Dendritic cell treated with granulocyte-macrophage colony-stimulating factor and Interleukin-4, amounts not matched to agents 40 ng/mL and 50 ng/mL, for 4 days (primary cell): Measurements from ENCODE around the gene PM20D2.

ENCODE experiments used
- H3K27ac Mint-ChIP-seq: one replicate; pipeline ENCODE4 v1.8.0; 2022; ENCODE audit warnings: mild to moderate bottlenecking, mixed read lengths
- H3K27me3 Mint-ChIP-seq: one replicate; pipeline ENCODE4 v1.8.0; 2022; ENCODE audit warnings: mild to moderate bottlenecking, mixed read lengths
- H3K36me3 Mint-ChIP-seq: one replicate; pipeline ENCODE4 v1.8.0; 2022; ENCODE audit warnings: low read depth, mixed read lengths
- H3K4me1 Mint-ChIP-seq: one replicate; pipeline ENCODE4 v1.8.0; 2022; ENCODE audit warnings: low read depth, mixed read lengths
- H3K4me3 Mint-ChIP-seq: one replicate; pipeline ENCODE4 v1.8.0; 2022; ENCODE audit warnings: mild to moderate bottlenecking, moderate library complexity, mixed read lengths
- H3K9me3 Mint-ChIP-seq: one replicate; pipeline ENCODE4 v1.8.0; 2022; ENCODE audit warnings: mixed read lengths
- intact Hi-C: fragments of 100-400 bp; cut with micrococcal nuclease; formaldehyde crosslinking; loops from one replicate; pipeline ENCODE4 v1.15.0; 2022

The PM20D2 gene

GRCh38 chr6:89199579-89199978 is 53.7 kb downstream of the PM20D2 start:
- no peaks in the 10 kb centered on the region for H3K36me3 Mint-ChIP-seq
- no peaks in the 10 kb centered on the region for H3K27me3 Mint-ChIP-seq
- no peak overlapping the region for H3K27ac Mint-ChIP-seq
- no peaks in the 10 kb centered on the region for H3K4me1 Mint-ChIP-seq
- intact Hi-C loops = no loop called here
- no peak overlapping the region for H3K4me3 Mint-ChIP-seq
- H3K9me3 Mint-ChIP-seq = peaks cover 8% of the 10 kb centered on the region

GRCh38 chr6:89200706-89201215 is 54.9 kb downstream of the PM20D2 start:
- Mint-ChIP-seq H3K4me1 (peaks cover 6% of the 10 kb centered on the region), H3K9me3 (no peaks in the 10 kb centered on the region), H3K27ac (no peak overlapping the region), H3K27me3 (no peaks in the 10 kb centered on the region), H3K4me3 (no peak overlapping the region), H3K36me3 (no peaks in the 10 kb centered on the region)
- intact Hi-C loops = no loop called here

DNA sequence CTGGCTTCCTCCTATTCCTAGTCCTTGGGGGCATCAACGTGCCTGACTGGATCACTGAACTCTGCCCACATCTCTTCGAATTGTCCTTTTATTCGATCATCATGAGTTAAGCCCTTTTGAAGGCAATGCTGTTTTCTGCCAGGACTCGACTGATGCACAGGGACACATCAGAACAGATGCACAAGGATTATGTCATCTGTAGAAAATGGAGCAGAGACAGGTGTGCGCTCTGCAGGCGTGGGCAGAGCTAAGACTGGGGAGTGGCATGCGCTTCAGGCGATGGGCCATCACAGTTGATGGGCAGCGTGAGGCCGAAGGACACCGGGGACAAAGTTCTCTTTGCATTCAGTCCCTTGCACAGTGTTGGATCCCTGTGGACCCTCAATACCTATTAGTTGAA is 58.2 kb downstream of the PM20D2 start:
- no peaks in the 10 kb centered on the region for H3K27me3 Mint-ChIP-seq
- no peaks in the 10 kb centered on the region for H3K36me3 Mint-ChIP-seq
- no peak overlapping the region for H3K27ac Mint-ChIP-seq
- intact Hi-C loops = no loop called here
- H3K9me3 Mint-ChIP-seq = no peaks in the 10 kb centered on the region
- H3K4me3 Mint-ChIP-seq = no peak overlapping the region
- peaks cover 13% of the 10 kb centered on the region for H3K4me1 Mint-ChIP-seq

GRCh38 chr6:89205819-89206218 is 60.0 kb downstream of the PM20D2 start:
- Mint-ChIP-seq H3K27ac (no peak overlapping the region), H3K27me3 (no peaks in the 10 kb centered on the region), H3K36me3 (no peaks in the 10 kb centered on the region), H3K9me3 (no peaks in the 10 kb centered on the region), H3K4me3 (no peak overlapping the region), H3K4me1 (peaks cover 13% of the 10 kb centered on the region)
- intact Hi-C loops = no loop called here

GRCh38 chr6:89208551-89208950 is 62.7 kb downstream of the PM20D2 start:
- Mint-ChIP-seq H3K27ac (no peak overlapping the region), H3K36me3 (no peaks in the 10 kb centered on the region), H3K27me3 (no peaks in the 10 kb centered on the region), H3K4me1 (peaks cover 13% of the 10 kb centered on the region), H3K4me3 (no peak overlapping the region), H3K9me3 (no peaks in the 10 kb centered on the region)
- intact Hi-C loops = no loop called here

- Mint-ChIP-seq H3K27ac (no peak overlapping the region), H3K36me3 (no peaks in the 10 kb centered on the region), H3K9me3 (no peaks in the 10 kb centered on the region), H3K4me3 (no peak overlapping the region), H3K4me1 (peaks cover 17% of the 10 kb centered on the region), H3K27me3 (no peaks in the 10 kb centered on the region)
- intact Hi-C loops = no loop called here
These were observed 63.6 kb downstream of the PM20D2 start for GRCh38 chr6:89209457-89209856.

GRCh38 chr6:89212472-89212871 is 66.6 kb downstream of the PM20D2 start:
- Mint-ChIP-seq H3K4me1 (peaks cover 21% of the 10 kb centered on the region), H3K27ac (no peak overlapping the region), H3K27me3 (no peaks in the 10 kb centered on the region), H3K4me3 (no peak overlapping the region), H3K36me3 (no peaks in the 10 kb centered on the region), H3K9me3 (no peaks in the 10 kb centered on the region)
- intact Hi-C loops = no loop called here

DNA sequence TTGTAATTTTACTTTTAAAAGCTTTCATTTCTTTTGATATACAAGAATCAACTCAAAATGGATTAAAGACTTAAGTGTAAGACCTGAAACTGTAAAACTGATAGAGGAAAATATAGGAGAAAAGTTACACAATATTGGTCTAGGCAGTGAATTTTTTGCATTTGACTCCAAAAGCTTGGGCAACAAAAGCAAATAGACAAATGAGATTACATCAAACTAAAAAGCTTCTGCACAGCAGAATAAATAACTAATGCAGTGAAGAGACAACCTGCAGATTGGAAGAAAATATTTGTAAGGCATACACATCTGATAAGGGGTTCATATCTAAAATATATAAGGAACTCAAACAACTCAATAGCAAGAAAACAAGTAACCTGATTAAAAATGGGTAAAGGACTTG is 68.3 kb downstream of the PM20D2 start:
- intact Hi-C loops = no loop called here
- Mint-ChIP-seq H3K4me3 (no peak overlapping the region), H3K4me1 (peaks cover 25% of the 10 kb centered on the region)

More for the DNA sequence above, 68.3 kb downstream of the PM20D2 start:
- H3K9me3 Mint-ChIP-seq = no peaks in the 10 kb centered on the region
- H3K27ac Mint-ChIP-seq = no peak overlapping the region
- H3K36me3 Mint-ChIP-seq = no peaks in the 10 kb centered on the region
- no peaks in the 10 kb centered on the region for H3K27me3 Mint-ChIP-seq
